ENCODE results near the gene CCND2. TPM values are rescaled to one million over a fixed set of nuclear protein-coding genes. Genes with fewer than 3 reads are reported as not detected.

The CCND2 gene
- total RNA-seq, 4 donors from 2014 or later = 84.1 to 124 (median 89.7) TPM

DNA sequence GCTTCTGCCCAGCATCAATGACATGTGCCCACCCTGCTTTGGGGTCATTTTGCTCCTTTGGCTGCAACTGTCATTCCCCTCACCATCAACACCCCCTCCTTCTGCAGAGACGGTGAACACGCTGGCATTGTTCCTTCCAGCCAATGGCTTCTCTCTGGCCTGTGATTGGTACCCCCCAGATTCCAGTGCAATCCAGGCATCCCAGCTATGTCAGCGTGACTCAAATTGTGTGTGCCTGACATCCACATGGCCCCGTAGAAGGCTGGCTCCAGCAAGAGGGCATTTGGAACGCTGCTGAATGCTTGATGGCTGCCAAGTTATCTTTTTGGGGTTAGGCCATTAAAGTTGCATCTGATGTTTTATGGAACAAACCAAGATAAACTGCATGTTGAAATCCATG is 21.0 kb upstream of the CCND2 start:
- DNase-seq (ENCODE audit: low spot score in 2 of 2) = no peak
- no peaks in the 10 kb centered on the region for H3K27me3 ChIP-seq
- no peaks in the 10 kb centered on the region for H3K4me1 ChIP-seq
- no peak overlapping the region for H3K4me3 ChIP-seq
- no peaks in the 10 kb centered on the region for H3K36me3 ChIP-seq
- TF ChIP-seq POLR2A (IDR thresholded peaks at IDR 0.05) = no peak
- no peak for TF ChIP-seq EP300 (IDR thresholded peaks at IDR 0.05)
- TF ChIP-seq, protein P1, sequence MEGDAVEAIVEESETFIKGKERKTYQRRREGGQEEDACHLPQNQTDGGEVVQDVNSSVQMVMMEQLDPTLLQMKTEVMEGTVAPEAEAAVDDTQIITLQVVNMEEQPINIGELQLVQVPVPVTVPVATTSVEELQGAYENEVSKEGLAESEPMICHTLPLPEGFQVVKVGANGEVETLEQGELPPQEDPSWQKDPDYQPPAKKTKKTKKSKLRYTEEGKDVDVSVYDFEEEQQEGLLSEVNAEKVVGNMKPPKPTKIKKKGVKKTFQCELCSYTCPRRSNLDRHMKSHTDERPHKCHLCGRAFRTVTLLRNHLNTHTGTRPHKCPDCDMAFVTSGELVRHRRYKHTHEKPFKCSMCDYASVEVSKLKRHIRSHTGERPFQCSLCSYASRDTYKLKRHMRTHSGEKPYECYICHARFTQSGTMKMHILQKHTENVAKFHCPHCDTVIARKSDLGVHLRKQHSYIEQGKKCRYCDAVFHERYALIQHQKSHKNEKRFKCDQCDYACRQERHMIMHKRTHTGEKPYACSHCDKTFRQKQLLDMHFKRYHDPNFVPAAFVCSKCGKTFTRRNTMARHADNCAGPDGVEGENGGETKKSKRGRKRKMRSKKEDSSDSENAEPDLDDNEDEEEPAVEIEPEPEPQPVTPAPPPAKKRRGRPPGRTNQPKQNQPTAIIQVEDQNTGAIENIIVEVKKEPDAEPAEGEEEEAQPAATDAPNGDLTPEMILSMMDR (IDR thresholded peaks at IDR 0.05) = no peak
- WGBS, 2 donors = 37 to 46% methylated on average over 5 of the region's 5 CpGs
- no peaks in the 10 kb centered on the region for H3K9me3 ChIP-seq
- no peak overlapping the region for H3K27ac ChIP-seq

DNA sequence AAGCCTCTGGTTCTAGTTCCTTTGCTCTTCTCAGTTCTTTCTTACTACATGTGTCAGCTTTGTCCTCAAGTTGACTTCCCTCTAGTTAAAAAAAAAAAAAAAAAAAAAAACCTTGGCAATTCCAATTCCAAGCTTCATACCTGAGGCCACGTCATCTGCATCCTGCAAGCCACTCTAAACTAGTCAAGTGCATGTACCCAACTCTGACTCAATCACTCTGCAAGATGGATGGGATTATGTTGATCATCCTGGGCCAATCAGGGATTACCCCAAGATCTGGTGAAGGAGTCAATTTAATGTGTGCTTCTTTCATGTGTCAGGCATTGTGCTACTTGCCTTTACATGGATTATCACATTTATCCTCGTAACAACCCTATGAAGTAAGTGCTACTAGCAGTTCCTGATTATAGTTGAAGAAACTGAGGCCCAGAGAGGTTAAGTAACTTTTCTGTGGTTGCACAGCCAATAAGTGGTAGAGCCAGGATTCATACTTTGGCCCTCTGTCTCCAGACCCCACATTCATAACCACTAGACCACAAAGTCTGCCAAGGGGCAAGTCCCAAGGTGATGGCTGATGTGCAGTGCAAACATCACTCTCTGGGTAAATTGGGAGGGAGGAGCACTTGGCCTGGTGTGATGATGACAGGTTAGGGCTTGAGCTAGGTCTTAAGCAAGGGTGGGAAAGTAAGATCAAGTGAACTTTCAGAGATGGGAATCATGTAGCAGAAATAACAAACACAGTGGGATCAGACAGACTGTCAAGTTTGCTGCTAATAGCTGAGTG is 17.3 kb upstream of the CCND2 start:
- Histone ChIP-seq H3K4me3 (no peak overlapping the region), H3K36me3 (no peaks in the 10 kb centered on the region), H3K9me3 (peaks cover 0 to 11% (median 0%) of the 10 kb centered on the region in 4 donors), H3K4me1 (no peaks in the 10 kb centered on the region), H3K27me3 (no peaks in the 10 kb centered on the region), H3K27ac (no peak overlapping the region)
- no peak for TF ChIP-seq POLR2A (IDR thresholded peaks at IDR 0.05)
- no peak for TF ChIP-seq EP300 (IDR thresholded peaks at IDR 0.05)
- TF ChIP-seq, protein P1 (IDR thresholded peaks at IDR 0.05) = no peak
- no peak for DNase-seq (ENCODE audit: low spot score in 2 of 2)
- 89% methylated on average over 2 of the region's 2 CpGs for WGBS, 2 donors

DNA sequence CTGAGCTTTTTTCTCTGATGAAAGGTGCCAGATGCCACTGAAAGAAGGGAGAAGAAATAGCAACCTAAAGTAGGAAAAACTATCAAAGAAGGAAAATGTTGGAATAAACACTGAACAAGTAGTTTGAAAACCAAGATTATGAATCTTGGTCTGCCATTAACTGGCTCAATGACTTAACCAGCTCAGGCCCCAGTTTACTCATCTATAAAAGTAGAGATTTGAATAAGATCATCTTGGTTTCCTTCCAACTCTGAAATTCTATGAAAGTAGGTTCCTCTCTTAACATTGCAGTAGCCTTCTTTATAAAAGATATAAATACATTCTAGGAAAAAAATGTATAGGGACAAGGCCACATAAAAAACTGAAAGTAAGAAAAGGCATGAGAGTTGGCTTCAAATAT is 16.1 kb upstream of the CCND2 start:
- Histone ChIP-seq H3K36me3 (no peaks in the 10 kb centered on the region), H3K27me3 (no peaks in the 10 kb centered on the region), H3K4me1 (no peaks in the 10 kb centered on the region), H3K4me3 (no peak overlapping the region), H3K9me3 (peaks cover 0 to 11% (median 0%) of the 10 kb centered on the region in 4 donors), H3K27ac (no peak overlapping the region)
- TF ChIP-seq EP300 (IDR thresholded peaks at IDR 0.05) (no peak), POLR2A (IDR thresholded peaks at IDR 0.05) (no peak)
- TF ChIP-seq, protein P1 (IDR thresholded peaks at IDR 0.05) = no peak
- DNase-seq (ENCODE audit: low spot score in 2 of 2) = no peak

DNA sequence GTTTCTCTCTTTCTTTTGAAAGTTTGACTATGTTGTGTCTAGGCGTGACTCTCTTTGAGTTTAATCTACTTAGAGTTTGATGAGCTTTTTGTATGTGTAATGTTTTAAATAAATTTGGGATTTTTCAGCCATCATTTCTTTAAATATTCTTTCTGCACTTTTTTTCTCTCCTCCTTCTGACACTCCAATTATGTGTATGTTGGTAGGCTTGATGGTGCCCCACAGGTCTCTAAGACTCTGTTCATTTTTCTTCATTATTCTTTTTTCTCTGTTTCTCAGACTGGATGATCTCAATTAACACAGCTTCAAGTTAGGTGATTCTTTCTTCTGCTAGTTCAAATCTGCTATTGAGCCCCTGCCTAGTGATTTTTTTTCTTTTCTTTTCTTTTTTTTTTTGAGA is 14.5 kb upstream of the CCND2 start:
- 90 to 100% methylated on average over 1 of the region's 1 CpG for WGBS, 2 donors
- no peak for DNase-seq (ENCODE audit: low spot score in 2 of 2)
- no peaks in the 10 kb centered on the region for H3K36me3 ChIP-seq

DNA sequence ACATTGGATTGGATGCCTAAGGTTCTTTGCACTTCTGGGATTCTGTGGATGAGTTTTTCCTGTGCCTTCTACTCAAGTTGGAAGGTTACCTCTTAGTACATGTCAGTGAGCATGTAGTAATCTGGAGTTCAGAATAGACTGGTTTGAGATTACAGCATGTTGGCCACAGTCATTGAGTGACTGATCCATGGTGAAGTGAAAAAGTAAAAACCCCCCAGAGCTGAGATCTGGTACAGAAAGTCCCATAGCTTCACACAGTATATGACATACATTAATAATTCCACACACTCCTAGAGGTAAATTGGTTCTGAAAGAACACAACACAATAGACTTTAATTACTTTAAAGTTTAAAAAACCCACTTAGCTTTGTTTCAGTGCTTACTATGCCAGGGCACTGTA is 11.9 kb upstream of the CCND2 start:
- TF ChIP-seq EP300 (IDR thresholded peaks at IDR 0.05) = no peak
- TF ChIP-seq, protein P1 (IDR thresholded peaks at IDR 0.05) = no peak
- TF ChIP-seq POLR2A (IDR thresholded peaks at IDR 0.05) = no peak
- no peaks in the 10 kb centered on the region for H3K36me3 ChIP-seq
- H3K27me3 ChIP-seq = peaks cover 0 to 8% of the 10 kb centered on the region in 2 donors
- H3K4me1 ChIP-seq = no peaks in the 10 kb centered on the region
- peaks cover 0 to 11% (median 0%) of the 10 kb centered on the region in 4 donors for H3K9me3 ChIP-seq
- H3K4me3 ChIP-seq = no peak overlapping the region
- DNase-seq (ENCODE audit: low spot score in 2 of 2) = no peak
- H3K27ac ChIP-seq = no peak overlapping the region

More for the DNA sequence above, 14.5 kb upstream of the CCND2 start:
- H3K4me1 ChIP-seq = no peaks in the 10 kb centered on the region
- H3K9me3 ChIP-seq = peaks cover 0 to 11% (median 0%) of the 10 kb centered on the region in 4 donors
- H3K27me3 ChIP-seq = no peaks in the 10 kb centered on the region
- no peak overlapping the region for H3K27ac ChIP-seq
- TF ChIP-seq, protein P1 (IDR thresholded peaks at IDR 0.05) = no peak
- no peak for TF ChIP-seq POLR2A (IDR thresholded peaks at IDR 0.05)
- TF ChIP-seq EP300 (IDR thresholded peaks at IDR 0.05) = no peak
- no peak overlapping the region for H3K4me3 ChIP-seq
